Keratinocyte (primary cell): ENCODE data around the gene TUBA4B.

Experiments used
- EZH2 ChIP-seq: IDR thresholded peaks from one replicate; pipeline ENCODE4 v1.6.1; 2012; ENCODE audit warnings: inconsistent platforms, mild to moderate bottlenecking, low read length, moderate library complexity
- TF ChIP-seq, protein P1 (sequence below), 3 experiments: IDR thresholded peaks in 1 of 3; conservative IDR thresholded peaks in 1 of 3; optimal IDR thresholded peaks in 1 of 3; 2 replicates in 2 of 3; 3 replicates in 1 of 3; pipeline versions ENCODE3 to v1.5.1; 2011; ENCODE audit warnings: low read length in 3 of 3, mild to moderate bottlenecking in 3 of 3, moderate library complexity in 2 of 3, control low read depth in 1 of 3, inconsistent platforms in 1 of 3; ENCODE audit not compliant: insufficient read depth in 2 of 3; ENCODE audit errors: extremely low read depth in 1 of 3

DNA sequence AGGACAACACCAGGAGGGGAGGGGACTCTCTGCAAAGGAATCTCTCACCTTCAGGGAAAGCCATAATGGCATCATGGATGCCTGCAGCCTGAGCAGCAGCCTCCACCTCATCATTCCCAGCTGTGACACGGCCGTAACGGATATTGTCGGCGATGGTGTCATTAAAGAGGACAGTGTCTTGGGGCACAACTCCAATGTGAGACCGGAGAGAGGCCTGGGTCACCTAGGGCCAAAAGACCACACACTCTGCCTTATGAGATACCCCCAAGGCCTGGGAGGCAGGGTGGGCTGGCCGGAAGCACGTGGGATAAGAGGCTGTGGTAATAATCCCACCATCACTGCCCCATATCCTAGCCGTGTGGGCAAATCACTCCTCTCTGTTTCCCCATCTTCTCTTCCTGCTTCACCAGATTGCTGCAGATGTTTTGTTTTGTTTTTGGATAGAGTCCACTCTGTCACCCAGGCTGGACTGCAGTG is 42.1 kb upstream of the TUBA4B start:
- TF ChIP-seq, protein P1, sequence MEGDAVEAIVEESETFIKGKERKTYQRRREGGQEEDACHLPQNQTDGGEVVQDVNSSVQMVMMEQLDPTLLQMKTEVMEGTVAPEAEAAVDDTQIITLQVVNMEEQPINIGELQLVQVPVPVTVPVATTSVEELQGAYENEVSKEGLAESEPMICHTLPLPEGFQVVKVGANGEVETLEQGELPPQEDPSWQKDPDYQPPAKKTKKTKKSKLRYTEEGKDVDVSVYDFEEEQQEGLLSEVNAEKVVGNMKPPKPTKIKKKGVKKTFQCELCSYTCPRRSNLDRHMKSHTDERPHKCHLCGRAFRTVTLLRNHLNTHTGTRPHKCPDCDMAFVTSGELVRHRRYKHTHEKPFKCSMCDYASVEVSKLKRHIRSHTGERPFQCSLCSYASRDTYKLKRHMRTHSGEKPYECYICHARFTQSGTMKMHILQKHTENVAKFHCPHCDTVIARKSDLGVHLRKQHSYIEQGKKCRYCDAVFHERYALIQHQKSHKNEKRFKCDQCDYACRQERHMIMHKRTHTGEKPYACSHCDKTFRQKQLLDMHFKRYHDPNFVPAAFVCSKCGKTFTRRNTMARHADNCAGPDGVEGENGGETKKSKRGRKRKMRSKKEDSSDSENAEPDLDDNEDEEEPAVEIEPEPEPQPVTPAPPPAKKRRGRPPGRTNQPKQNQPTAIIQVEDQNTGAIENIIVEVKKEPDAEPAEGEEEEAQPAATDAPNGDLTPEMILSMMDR (optimal IDR thresholded peaks at IDR 0.05 in 1 of 3, IDR thresholded peaks at IDR 0.05 in 1 of 3, conservative IDR thresholded peaks at IDR 0.05 in 1 of 3; ENCODE audit: extremely low read depth in 1 of 3, insufficient read depth in 2 of 3, low read length in 3 of 3): no peak
- TF ChIP-seq EZH2: no peak
